AG09319 (cell line): ENCODE measurements around the gene FAM209B.
"Not testable (repeated sequence)": the region's sequence is repeated elsewhere in the genome, so short reads cannot be mapped to it uniquely, and the experiment has no call there.

Experiments used
- DNase-seq: peaks from one replicate; pipeline ENCODE4 v3.0.0-alpha.2; 2010; ENCODE audit warnings: low read depth; ENCODE audit errors: extremely low read depth
- CTCF ChIP-seq: IDR thresholded peaks from 2 replicates; pipeline ENCODE4 v1.5.1; 2011; ENCODE audit warnings: low read depth, mild to moderate bottlenecking, inconsistent platforms, low read length, moderate library complexity

The FAM209B gene

GRCh38 chr20:56532946-56533345 is at the start of gene FAM209B:
TSS of gene FAM209B (plus strand) at chr20:56533246. CDS start at chr20:56533342, 96 bp downstream.
- DNase-seq, result not testable (repeated sequence)

GRCh38 chr20:56483970-56484369 is 49.1 kb upstream of the FAM209B start:
- DNase-seq, result no peak
- no peak for TF ChIP-seq CTCF

GRCh38 chr20:56487216-56487615 is 45.8 kb upstream of the FAM209B start:
- TF ChIP-seq CTCF, result no peak

GRCh38 chr20:56488566-56488965 is 44.5 kb upstream of the FAM209B start:
- TF ChIP-seq CTCF, result no peak

More at GRCh38 chr20:56487216-56487615, 45.8 kb upstream of the FAM209B start:
- no peak for DNase-seq

GRCh38 chr20:56501116-56501515 is 31.9 kb upstream of the FAM209B start:
- no peak for DNase-seq
- TF ChIP-seq CTCF, result no peak

More at GRCh38 chr20:56488566-56488965, 44.5 kb upstream of the FAM209B start:
- no peak for DNase-seq

- no peak for TF ChIP-seq CTCF
- DNase-seq, result no peak
Measured at GRCh38 chr20:56503916-56504315, 29.1 kb upstream of the FAM209B start.

- TF ChIP-seq CTCF, result peak; percentile 37
- no peak for DNase-seq
Measured at GRCh38 chr20:56504373-56505005, 28.6 kb upstream of the FAM209B start.

GRCh38 chr20:56506103-56506502 is 26.9 kb upstream of the FAM209B start:
- no peak for TF ChIP-seq CTCF
- no peak for DNase-seq
